Activated T-helper 1 cell treated with anti-CD3 and anti-CD28 coated beads, Interleukin-12 subunit alpha, Interleukin-12 subunit beta, Interleukin-2, Interleukin-4 antibody, amounts not matched to agents 30 ng/mL and 10 ng/mL and 1 ng/mL, durations not matched to agents 14 hours and 24 hours and 36 hours (primary cell): Measurements from ENCODE around the gene APOL1. TPM values are rescaled to one million over a fixed set of nuclear protein-coding genes. Genes with fewer than 3 reads are reported as not detected.
"Not testable (repeated sequence)": the region's sequence is repeated elsewhere in the genome, so short reads cannot be mapped to it uniquely, and the experiment has no call there.

Source experiments
- DNase-seq: peaks from one replicate; pipeline ENCODE4 v3.0.0; 2021; ENCODE audit warnings: low spot score
- H3K27ac Mint-ChIP-seq: one replicate; pipeline ENCODE4 v1.8.0; 2021; ENCODE audit warnings: mild to moderate bottlenecking, mixed read lengths
- H3K27me3 Mint-ChIP-seq: one replicate; pipeline ENCODE4 v1.8.0; 2022; ENCODE audit warnings: mild to moderate bottlenecking, moderate library complexity, mixed read lengths; ENCODE audit not compliant: insufficient read depth
- H3K36me3 Mint-ChIP-seq: one replicate; pipeline ENCODE4 v1.8.0; 2021; ENCODE audit warnings: low read depth, mixed read lengths
- H3K4me1 Mint-ChIP-seq: one replicate; pipeline ENCODE4 v1.8.0; 2021; ENCODE audit warnings: low read depth, mixed read lengths
- H3K4me3 Mint-ChIP-seq: one replicate; pipeline ENCODE4 v1.8.0; 2021; ENCODE audit warnings: mild to moderate bottlenecking, moderate library complexity, mixed read lengths
- H3K9me3 Mint-ChIP-seq: one replicate; pipeline ENCODE4 v1.8.0; 2021; ENCODE audit warnings: mixed read lengths
- intact Hi-C: fragments of 100-400 bp; cut with micrococcal nuclease; formaldehyde crosslinking; loops from one replicate; pipeline ENCODE4 v1.15.1; 2024
- total RNA-seq: library from RNA; stranded (reverse); gene quantifications from 2 replicates; pipeline ENCODE4 v1.2.3, GENCODE V29; 2022

Gene APOL1
- total RNA-seq, 1 donor from 2014 or later: 37.1 TPM

- H3K4me3 Mint-ChIP-seq, intact Hi-C loops, DNase-seq, H3K4me1 Mint-ChIP-seq, H3K9me3 Mint-ChIP-seq, H3K27me3 Mint-ChIP-seq, H3K27ac Mint-ChIP-seq: not testable (repeated sequence)
- peaks cover 12% of the 10 kb centered on the region for H3K36me3 Mint-ChIP-seq
Measured at GRCh38 chr22:36271951-36272350, 19.0 kb downstream of the APOL1 start.

- Mint-ChIP-seq H3K27me3 (no peaks in the 10 kb centered on the region), H3K36me3 (peaks cover 4% of the 10 kb centered on the region), H3K27ac (no peak overlapping the region), H3K4me1 (peaks cover 12% of the 10 kb centered on the region), H3K4me3 (no peak overlapping the region), H3K9me3 (no peaks in the 10 kb centered on the region)
- intact Hi-C loops: no loop called here
- no peak for DNase-seq
Measured at GRCh38 chr22:36274531-36274930, 21.6 kb downstream of the APOL1 start.

- Mint-ChIP-seq H3K27me3 (no peaks in the 10 kb centered on the region), H3K9me3 (no peaks in the 10 kb centered on the region), H3K27ac (peak overlapping the region; percentile 24), H3K36me3 (peaks cover 25% of the 10 kb centered on the region), H3K4me1 (peaks cover 12% of the 10 kb centered on the region), H3K4me3 (no peak overlapping the region)
- intact Hi-C loops: loop anchor here (1.0 to 2.0 kb wide), 3 partner anchors 19 to 83 kb away; partner anchors contain the start of gene APOL2
- DNase-seq: peak; percentile 47
Measured at GRCh38 chr22:36277482-36278291, 24.8 kb downstream of the APOL1 start.

- H3K36me3 Mint-ChIP-seq: peaks cover 29% of the 10 kb centered on the region
- H3K27ac Mint-ChIP-seq: no peak overlapping the region
- H3K4me1 Mint-ChIP-seq: peaks cover 12% of the 10 kb centered on the region
- H3K27me3 Mint-ChIP-seq: no peaks in the 10 kb centered on the region
- DNase-seq: no peak
- no peak overlapping the region for H3K4me3 Mint-ChIP-seq
- no peaks in the 10 kb centered on the region for H3K9me3 Mint-ChIP-seq
- intact Hi-C loops: no loop called here
Measured at GRCh38 chr22:36279219-36279666, 26.3 kb downstream of the APOL1 start.

GRCh38 chr22:36280379-36280778 is 27.4 kb downstream of the APOL1 start:
- H3K9me3 Mint-ChIP-seq: no peaks in the 10 kb centered on the region
- H3K36me3 Mint-ChIP-seq: peaks cover 32% of the 10 kb centered on the region
- H3K4me1 Mint-ChIP-seq: peaks cover 12% of the 10 kb centered on the region
- DNase-seq: no peak
- H3K27ac Mint-ChIP-seq: no peak overlapping the region
- no peaks in the 10 kb centered on the region for H3K27me3 Mint-ChIP-seq
- no peak overlapping the region for H3K4me3 Mint-ChIP-seq
- intact Hi-C loops: no loop called here

GRCh38 chr22:36281781-36282327 is 28.9 kb downstream of the APOL1 start:
- intact Hi-C loops: no loop called here
- Mint-ChIP-seq H3K36me3 (peaks cover 38% of the 10 kb centered on the region), H3K9me3 (no peaks in the 10 kb centered on the region), H3K27me3 (no peaks in the 10 kb centered on the region), H3K4me3 (no peak overlapping the region), H3K27ac (no peak overlapping the region), H3K4me1 (peaks cover 16% of the 10 kb centered on the region)
- DNase-seq: no peak

- intact Hi-C loops: no loop called here
- no peak overlapping the region for H3K4me3 Mint-ChIP-seq
- no peaks in the 10 kb centered on the region for H3K9me3 Mint-ChIP-seq
- H3K27me3 Mint-ChIP-seq: no peaks in the 10 kb centered on the region
- no peak for DNase-seq
- H3K27ac Mint-ChIP-seq: no peak overlapping the region
- peaks cover 42% of the 10 kb centered on the region for H3K36me3 Mint-ChIP-seq
- peaks cover 19% of the 10 kb centered on the region for H3K4me1 Mint-ChIP-seq
Measured at GRCh38 chr22:36282328-36282831, 29.4 kb downstream of the APOL1 start.

- intact Hi-C loops: no loop called here
- peaks cover 55% of the 10 kb centered on the region for H3K36me3 Mint-ChIP-seq
- H3K27ac Mint-ChIP-seq: no peak overlapping the region
Measured at GRCh38 chr22:36284171-36284571, 31.2 kb downstream of the APOL1 start.

GRCh38 chr22:36285017-36285416 is 32.1 kb downstream of the APOL1 start:
- Mint-ChIP-seq H3K4me1 (peaks cover 19% of the 10 kb centered on the region), H3K4me3 (no peak overlapping the region), H3K27ac (no peak overlapping the region), H3K27me3 (no peaks in the 10 kb centered on the region), H3K36me3 (peaks cover 57% of the 10 kb centered on the region), H3K9me3 (no peaks in the 10 kb centered on the region)
- no peak for DNase-seq
- intact Hi-C loops: no loop called here

More at GRCh38 chr22:36284171-36284571, 31.2 kb downstream of the APOL1 start:
- Mint-ChIP-seq H3K9me3 (no peaks in the 10 kb centered on the region), H3K4me3 (no peak overlapping the region), H3K4me1 (peaks cover 10% of the 10 kb centered on the region), H3K27me3 (no peaks in the 10 kb centered on the region)
- no peak for DNase-seq

GRCh38 chr22:36285545-36285944 is 32.6 kb downstream of the APOL1 start:
- Mint-ChIP-seq H3K4me3 (no peak overlapping the region), H3K4me1 (peaks cover 20% of the 10 kb centered on the region), H3K27ac (no peak overlapping the region), H3K27me3 (no peaks in the 10 kb centered on the region), H3K9me3 (no peaks in the 10 kb centered on the region), H3K36me3 (peaks cover 56% of the 10 kb centered on the region)
- intact Hi-C loops: no loop called here
- DNase-seq: no peak

- Mint-ChIP-seq H3K27ac (peak overlapping the region; percentile 61), H3K4me1 (peaks cover 20% of the 10 kb centered on the region), H3K9me3 (no peaks in the 10 kb centered on the region), H3K4me3 (no peak overlapping the region), H3K36me3 (peaks cover 53% of the 10 kb centered on the region), H3K27me3 (no peaks in the 10 kb centered on the region)
- intact Hi-C loops: no loop called here
- peak; percentile 58 for DNase-seq
Measured at GRCh38 chr22:36286096-36286957, 33.4 kb downstream of the APOL1 start.

- DNase-seq: no peak
- Mint-ChIP-seq H3K36me3 (peaks cover 53% of the 10 kb centered on the region), H3K4me1 (peaks cover 27% of the 10 kb centered on the region), H3K27ac (no peak overlapping the region), H3K27me3 (no peaks in the 10 kb centered on the region), H3K4me3 (no peak overlapping the region), H3K9me3 (no peaks in the 10 kb centered on the region)
- intact Hi-C loops: no loop called here
Measured at GRCh38 chr22:36287881-36288515, 35.1 kb downstream of the APOL1 start.
